Measurements from ENCODE around the gene FRMD4B. TPM values are rescaled to one million over a fixed set of nuclear protein-coding genes. Genes with fewer than 3 reads are reported as not detected.
A peak's percentile ranks its signal among the peaks of the same experiment; 100 is the strongest.

FRMD4B gene
- polyA plus RNA-seq, 6 donors from 2014 or later: 0.08 to 0.72 (median 0.37) TPM; not detected in 2

GRCh38 chr3:69199942-69200341, 185.9 kb downstream of the FRMD4B start:
- Mint-ChIP-seq H3K27me3 (no peaks in the 10 kb centered on the region), H3K4me1 (peaks cover 1 to 6% (median 3%) of the 10 kb centered on the region in 3 donors), H3K36me3 (no peaks in the 10 kb centered on the region), H3K27ac (no peak overlapping the region), H3K4me3 (peak overlapping the region in 3 of 8 donors; percentile 34 to 56 (median 52)), H3K9me3 (no peaks in the 10 kb centered on the region)
- no peak for DNase-seq
- no peak for ATAC-seq (ENCODE audit: low read depth in 2 of 2)

DNA sequence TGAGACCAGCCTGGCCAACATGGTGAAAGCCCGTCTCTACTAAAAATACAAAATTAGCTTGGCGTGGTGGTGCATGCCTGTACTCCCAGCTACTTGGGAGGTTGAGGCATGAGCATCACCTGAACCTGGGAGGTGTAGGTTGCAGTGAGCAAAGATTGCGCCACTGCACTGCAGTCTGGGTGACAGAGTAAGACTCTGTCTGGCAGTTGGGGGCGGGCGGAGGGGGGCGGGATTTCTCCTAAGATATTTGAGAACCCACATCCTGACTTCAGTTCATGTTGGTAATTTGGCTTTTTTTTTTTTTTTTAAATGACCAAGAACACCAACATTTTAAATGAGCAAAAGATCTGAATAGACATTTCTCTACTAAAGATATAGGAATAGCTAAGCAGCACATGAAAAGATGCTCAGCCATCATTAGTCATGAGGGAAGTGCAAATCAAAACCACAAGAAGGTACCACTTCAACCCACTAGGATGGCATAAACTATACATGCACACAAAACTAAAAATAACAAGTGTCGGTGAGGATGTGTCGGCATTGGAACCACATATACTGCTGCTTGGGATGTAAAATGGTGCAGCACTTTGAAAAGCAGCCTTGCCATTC, 187.9 kb downstream of the FRMD4B start:
- Mint-ChIP-seq H3K36me3 (no peaks in the 10 kb centered on the region), H3K4me3 (peak overlapping the region in 1 of 8 donors; percentile 25), H3K27me3 (no peaks in the 10 kb centered on the region), H3K4me1 (peaks cover 1 to 6% (median 3%) of the 10 kb centered on the region in 3 donors), H3K9me3 (no peaks in the 10 kb centered on the region), H3K27ac (no peak overlapping the region)
- ATAC-seq (ENCODE audit: low read depth in 2 of 2) (no peak), DNase-seq (no peak)

GRCh38 chr3:69197455-69197854, 188.4 kb downstream of the FRMD4B start:
- H3K36me3 Mint-ChIP-seq: no peaks in the 10 kb centered on the region
- no peak overlapping the region for H3K27ac Mint-ChIP-seq
- ATAC-seq (ENCODE audit: low read depth in 2 of 2) (no peak), DNase-seq (no peak)
- no peak overlapping the region for H3K4me3 Mint-ChIP-seq
- H3K4me1 Mint-ChIP-seq: peaks cover 1 to 6% (median 3%) of the 10 kb centered on the region in 3 donors
- no peaks in the 10 kb centered on the region for H3K9me3 Mint-ChIP-seq
- H3K27me3 Mint-ChIP-seq: no peaks in the 10 kb centered on the region

DNA sequence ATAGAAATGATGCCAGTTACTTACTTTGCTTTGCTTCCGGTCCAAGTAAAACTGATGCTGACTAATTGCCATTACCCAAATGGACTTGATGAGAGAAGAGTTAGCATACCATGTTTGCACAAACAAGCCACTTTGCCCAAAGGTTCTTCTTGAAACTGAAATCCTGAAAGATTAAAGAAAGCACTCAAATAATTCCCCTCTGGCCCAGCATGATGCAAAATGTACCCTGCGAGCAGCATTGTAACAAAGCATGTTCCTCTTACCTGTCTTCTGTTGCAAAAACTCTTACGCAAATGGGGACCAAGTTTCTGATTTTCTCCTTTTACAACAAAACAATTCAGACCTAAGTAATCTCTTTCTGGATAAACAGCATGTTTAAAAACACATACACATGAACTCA, 189.0 kb downstream of the FRMD4B start:
- Mint-ChIP-seq H3K27me3 (no peaks in the 10 kb centered on the region), H3K36me3 (no peaks in the 10 kb centered on the region), H3K27ac (no peak overlapping the region), H3K4me1 (peaks cover 1 to 6% (median 3%) of the 10 kb centered on the region in 3 donors), H3K4me3 (no peak overlapping the region), H3K9me3 (no peaks in the 10 kb centered on the region)
- DNase-seq (no peak), ATAC-seq (ENCODE audit: low read depth in 2 of 2) (no peak)

DNA sequence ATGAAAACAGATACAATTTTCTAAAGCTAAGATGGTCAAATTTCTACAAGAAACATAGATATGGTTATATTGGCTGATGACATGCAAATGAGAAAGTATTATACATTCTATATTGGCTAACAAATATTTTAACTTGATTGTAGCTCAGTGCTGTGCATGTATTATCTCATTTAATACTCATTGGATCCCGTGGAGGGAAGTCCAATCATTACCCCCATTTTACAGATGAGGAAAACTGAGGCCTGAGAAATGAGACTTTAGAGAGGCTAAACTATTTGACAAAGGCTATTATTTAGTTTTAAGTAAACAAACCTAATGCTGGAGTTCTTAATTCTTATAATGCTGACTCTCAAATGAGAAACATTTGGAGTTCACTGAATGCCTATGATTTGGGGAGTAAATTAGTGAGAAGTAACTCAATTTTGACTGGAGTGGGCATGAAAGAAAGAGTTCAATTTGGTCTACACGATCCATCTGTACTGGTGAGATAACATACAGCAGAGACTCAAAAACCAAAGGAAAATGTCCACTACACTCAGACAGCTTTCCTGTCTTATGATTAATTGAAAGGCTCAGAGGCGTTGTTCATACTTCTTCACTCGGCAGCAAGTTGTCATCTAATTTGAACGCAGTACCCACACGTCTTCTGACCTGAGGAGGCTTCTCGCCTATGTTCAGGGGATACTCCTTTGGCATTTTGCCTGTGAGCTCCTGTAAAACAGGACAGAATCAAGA, 191.3 kb downstream of the FRMD4B start:
- H3K4me1 Mint-ChIP-seq: peaks cover 1 to 6% (median 3%) of the 10 kb centered on the region in 3 donors
- H3K27ac Mint-ChIP-seq: no peak overlapping the region
- no peaks in the 10 kb centered on the region for H3K9me3 Mint-ChIP-seq
- H3K36me3 Mint-ChIP-seq: no peaks in the 10 kb centered on the region
- ATAC-seq (ENCODE audit: low read depth in 2 of 2) (no peak), DNase-seq (no peak)
- H3K27me3 Mint-ChIP-seq: no peaks in the 10 kb centered on the region
- no peak overlapping the region for H3K4me3 Mint-ChIP-seq

GRCh38 chr3:69193749-69194148, 192.1 kb downstream of the FRMD4B start:
- no peak overlapping the region for H3K27ac Mint-ChIP-seq
- H3K4me1 Mint-ChIP-seq: peaks cover 0 to under 1% (median 0%) of the 10 kb centered on the region in 3 donors
- no peak overlapping the region for H3K4me3 Mint-ChIP-seq
- H3K27me3 Mint-ChIP-seq: no peaks in the 10 kb centered on the region
- ATAC-seq (ENCODE audit: low read depth in 2 of 2) (no peak), DNase-seq (no peak)
- no peaks in the 10 kb centered on the region for H3K36me3 Mint-ChIP-seq
- no peaks in the 10 kb centered on the region for H3K9me3 Mint-ChIP-seq

GRCh38 chr3:69191516-69191915, 194.4 kb downstream of the FRMD4B start:
- DNase-seq: no peak
- Mint-ChIP-seq H3K9me3 (no peaks in the 10 kb centered on the region), H3K27ac (peak overlapping the region in 1 of 6 donors; percentile 67), H3K4me3 (no peak overlapping the region), H3K36me3 (no peaks in the 10 kb centered on the region), H3K27me3 (no peaks in the 10 kb centered on the region), H3K4me1 (no peaks in the 10 kb centered on the region)
- ATAC-seq (ENCODE audit: low read depth in 2 of 2): no peak

DNA sequence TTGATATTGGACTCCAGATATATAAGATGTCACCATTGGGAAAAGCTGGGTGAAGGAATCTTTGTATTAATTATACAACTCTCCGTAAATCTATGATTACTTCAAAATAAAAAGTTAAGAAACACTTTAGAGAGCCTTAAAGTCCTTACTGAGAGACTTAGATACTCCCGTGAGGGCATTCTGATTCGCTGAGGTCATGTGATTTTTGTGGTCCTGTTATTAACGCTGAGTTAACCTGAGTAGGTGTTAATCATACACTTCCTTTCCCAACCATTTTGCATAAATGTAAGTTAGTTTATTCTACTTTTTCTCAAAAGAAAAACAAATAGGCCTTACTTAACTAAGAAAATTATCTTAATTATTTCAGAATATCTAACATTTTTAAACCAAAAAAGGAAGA, 196.4 kb downstream of the FRMD4B start:
- no peaks in the 10 kb centered on the region for H3K4me1 Mint-ChIP-seq
- no peak for ATAC-seq (ENCODE audit: low read depth in 2 of 2)
- no peaks in the 10 kb centered on the region for H3K36me3 Mint-ChIP-seq
- no peak overlapping the region for H3K27ac Mint-ChIP-seq
- no peaks in the 10 kb centered on the region for H3K27me3 Mint-ChIP-seq
- H3K4me3 Mint-ChIP-seq: no peak overlapping the region
- H3K9me3 Mint-ChIP-seq: no peaks in the 10 kb centered on the region
- no peak for DNase-seq

DNA sequence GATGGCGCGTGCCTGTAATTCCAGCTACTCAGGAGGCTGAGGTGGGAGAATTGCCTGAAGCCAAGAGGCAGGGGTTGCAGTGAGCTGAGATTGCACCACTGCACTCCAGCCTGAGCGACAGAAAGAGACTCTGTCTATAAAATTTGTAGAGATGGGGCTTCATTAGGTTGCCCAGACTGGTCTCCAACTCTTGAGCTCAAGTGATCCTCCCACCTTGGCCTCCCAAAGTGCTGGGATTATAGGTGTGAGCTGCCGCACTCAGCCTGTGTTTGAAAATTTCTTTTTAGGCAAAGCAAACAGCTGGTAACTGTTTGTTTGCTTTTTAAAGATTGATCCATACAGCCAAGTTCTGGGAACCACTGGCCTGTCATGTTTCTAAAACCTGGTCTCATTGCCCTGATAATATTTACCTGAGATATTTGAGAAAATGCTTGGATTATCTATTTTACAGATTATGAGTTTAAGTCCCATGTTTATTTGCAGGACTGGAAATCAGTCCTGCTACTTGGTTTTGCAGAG, 199.3 kb downstream of the FRMD4B start:
- no peaks in the 10 kb centered on the region for H3K27me3 Mint-ChIP-seq
- no peak for ATAC-seq (ENCODE audit: low read depth in 2 of 2)
- no peaks in the 10 kb centered on the region for H3K4me1 Mint-ChIP-seq
- H3K36me3 Mint-ChIP-seq: no peaks in the 10 kb centered on the region
- H3K4me3 Mint-ChIP-seq: no peak overlapping the region
- no peak overlapping the region for H3K27ac Mint-ChIP-seq
- DNase-seq: no peak
- no peaks in the 10 kb centered on the region for H3K9me3 Mint-ChIP-seq

DNA sequence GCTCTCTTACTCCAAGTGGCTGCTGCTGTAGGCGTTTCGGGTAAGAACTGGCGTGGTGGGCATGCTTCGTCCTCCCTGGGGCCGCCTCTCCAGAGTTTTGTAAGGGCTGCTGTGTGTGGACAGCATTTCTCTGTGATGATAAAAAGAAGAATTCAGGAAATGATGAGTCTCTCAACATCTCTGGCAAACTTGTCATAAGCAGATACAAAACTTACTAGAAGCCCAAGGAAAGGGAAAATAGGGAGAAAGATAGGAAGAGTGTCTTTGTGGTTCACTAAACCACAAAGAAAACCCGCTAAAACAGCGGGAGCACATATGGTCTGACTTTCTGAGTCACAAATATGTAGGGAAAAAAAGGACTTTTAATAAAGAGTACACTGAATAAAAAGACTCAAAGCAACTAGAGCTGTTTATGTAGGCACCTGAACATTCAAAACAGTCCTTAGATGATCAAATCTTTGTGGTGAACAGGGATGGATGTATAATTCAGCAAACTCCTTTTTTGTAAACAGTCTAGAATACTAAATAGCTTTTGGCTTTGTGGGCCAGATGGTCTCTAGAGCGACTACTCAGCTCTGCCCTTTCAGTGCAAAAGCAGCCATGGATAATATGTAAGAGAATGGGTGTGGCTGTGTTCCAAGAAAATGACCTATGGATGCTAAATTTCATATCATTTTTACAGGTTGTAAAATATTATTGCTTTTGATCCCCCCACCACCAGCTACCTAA, 203.1 kb downstream of the FRMD4B start:
- H3K4me1 Mint-ChIP-seq: no peaks in the 10 kb centered on the region
- H3K27me3 Mint-ChIP-seq: no peaks in the 10 kb centered on the region
- H3K9me3 Mint-ChIP-seq: no peaks in the 10 kb centered on the region
- ATAC-seq (ENCODE audit: low read depth in 2 of 2) (no peak), DNase-seq (no peak)
- no peak overlapping the region for H3K27ac Mint-ChIP-seq
- no peak overlapping the region for H3K4me3 Mint-ChIP-seq
- no peaks in the 10 kb centered on the region for H3K36me3 Mint-ChIP-seq

DNA sequence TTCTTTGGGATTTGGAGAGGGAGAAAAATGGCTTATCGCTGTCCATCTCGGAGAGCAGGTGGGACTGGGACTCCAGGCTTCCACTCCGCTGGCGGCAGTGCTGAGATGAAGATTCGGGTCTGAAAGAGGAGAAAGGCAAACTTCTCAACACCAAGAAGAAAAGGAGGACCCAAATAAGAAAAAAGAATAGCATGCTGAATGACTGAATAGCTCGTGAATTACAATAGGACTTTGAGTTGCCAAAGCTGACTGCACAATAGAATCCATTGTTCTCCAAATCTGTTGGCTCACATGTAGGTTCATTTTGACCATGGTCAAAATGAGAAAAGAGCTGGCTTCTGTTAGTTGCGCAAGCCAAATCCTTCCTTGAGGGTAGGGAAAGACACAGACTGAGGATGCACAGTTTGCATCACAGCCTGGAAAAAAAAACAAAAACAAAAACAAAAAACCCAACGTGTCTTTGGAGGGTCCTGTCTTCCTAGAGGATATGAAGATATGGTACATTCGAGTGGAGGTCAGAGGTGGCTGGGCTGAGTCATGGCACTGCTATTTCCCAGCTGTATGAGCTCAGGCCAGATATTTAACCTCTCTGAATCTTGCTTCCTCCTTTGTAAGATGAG, 204.2 kb downstream of the FRMD4B start:
- Mint-ChIP-seq H3K36me3 (no peaks in the 10 kb centered on the region), H3K27ac (no peak overlapping the region), H3K4me3 (no peak overlapping the region), H3K27me3 (no peaks in the 10 kb centered on the region), H3K4me1 (no peaks in the 10 kb centered on the region), H3K9me3 (no peaks in the 10 kb centered on the region)
- DNase-seq (no peak), ATAC-seq (ENCODE audit: low read depth in 2 of 2) (no peak)

GRCh38 chr3:69180869-69181591, 204.9 kb downstream of the FRMD4B start:
- Mint-ChIP-seq H3K27ac (no peak overlapping the region), H3K27me3 (no peaks in the 10 kb centered on the region), H3K36me3 (no peaks in the 10 kb centered on the region), H3K9me3 (no peaks in the 10 kb centered on the region), H3K4me3 (no peak overlapping the region), H3K4me1 (no peaks in the 10 kb centered on the region)
- ATAC-seq (ENCODE audit: low read depth in 2 of 2) (no peak), DNase-seq (no peak)

DNA sequence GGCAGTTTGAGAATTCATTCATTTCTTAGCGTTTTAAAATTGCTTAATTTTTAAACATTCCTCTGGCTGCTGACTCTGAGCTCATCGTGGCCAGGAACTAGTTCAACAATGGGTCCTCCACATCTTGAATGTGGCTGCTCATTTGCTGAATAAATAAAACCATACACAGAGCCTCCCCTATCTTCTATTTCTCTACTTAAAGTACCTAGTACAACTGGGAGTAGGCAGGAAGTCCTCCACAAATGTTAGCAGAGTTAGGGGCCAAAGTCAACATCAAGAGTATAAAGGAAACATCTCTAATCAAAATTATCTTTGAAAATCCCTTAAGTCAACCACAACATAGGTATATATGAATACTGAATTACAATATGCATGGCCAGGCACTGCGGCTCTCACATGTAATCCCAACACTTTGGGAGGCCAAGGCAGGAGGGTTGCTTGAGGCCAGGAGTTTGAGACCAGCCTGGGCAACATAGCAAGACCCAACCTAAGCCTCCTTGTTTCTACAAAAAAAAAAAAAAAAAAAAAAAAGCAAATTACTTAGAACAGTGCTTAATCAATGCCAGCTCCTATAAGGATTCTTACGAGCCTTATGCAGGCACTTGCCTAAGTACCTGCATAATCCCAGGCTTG, 206.0 kb downstream of the FRMD4B start:
- no peak overlapping the region for H3K4me3 Mint-ChIP-seq
- no peaks in the 10 kb centered on the region for H3K36me3 Mint-ChIP-seq
- no peaks in the 10 kb centered on the region for H3K9me3 Mint-ChIP-seq
- no peaks in the 10 kb centered on the region for H3K4me1 Mint-ChIP-seq
- DNase-seq (no peak), ATAC-seq (ENCODE audit: low read depth in 2 of 2) (no peak)
- no peaks in the 10 kb centered on the region for H3K27me3 Mint-ChIP-seq
- no peak overlapping the region for H3K27ac Mint-ChIP-seq
